Fibroblast of skin of scalp (primary cell): ENCODE measurements around the gene RAB3GAP1.
"Not testable (repeated sequence)": the region's sequence is repeated elsewhere in the genome, so short reads cannot be mapped to it uniquely, and the experiment has no call there.

ENCODE experiments used
- DNase-seq: peaks from one replicate; pipeline ENCODE4 v3.0.0-alpha.2; 2013

The RAB3GAP1 gene

DNA sequence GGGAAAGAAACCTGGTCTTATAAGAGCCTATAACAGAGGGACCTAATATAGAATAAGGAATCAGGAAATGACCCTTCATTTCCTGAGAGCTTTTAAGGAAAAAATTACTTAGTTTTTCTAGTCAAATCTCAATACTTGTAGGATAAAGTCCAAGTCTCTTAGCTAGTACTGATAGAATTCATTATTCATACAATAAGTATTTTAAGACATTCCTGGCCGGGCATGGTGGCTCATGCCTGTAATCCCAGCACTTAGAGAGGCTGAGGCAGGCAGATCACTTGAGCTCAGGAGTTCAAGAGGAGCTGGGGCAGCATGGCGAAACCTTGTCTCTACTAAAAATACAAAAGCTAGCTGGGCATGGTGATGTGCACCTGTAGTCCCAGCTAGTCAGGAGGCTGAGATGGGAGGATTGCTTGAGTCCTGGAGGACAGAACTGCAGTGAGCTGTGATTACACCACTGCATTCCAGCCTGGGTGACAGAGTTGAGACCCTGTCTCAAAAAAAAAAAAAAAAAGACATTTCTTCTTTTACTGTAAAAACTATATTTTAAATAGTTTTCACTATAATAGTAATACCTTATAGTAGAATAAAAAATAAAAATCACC is 3.2 kb downstream of the RAB3GAP1 start:
- peak; percentile 85 for DNase-seq

GRCh38 chr2:135056790-135057189 is 4.7 kb downstream of the RAB3GAP1 start:
- DNase-seq, result peak; percentile 32

GRCh38 chr2:135059577-135059976 is 7.5 kb downstream of the RAB3GAP1 start:
- DNase-seq, result no peak

DNA sequence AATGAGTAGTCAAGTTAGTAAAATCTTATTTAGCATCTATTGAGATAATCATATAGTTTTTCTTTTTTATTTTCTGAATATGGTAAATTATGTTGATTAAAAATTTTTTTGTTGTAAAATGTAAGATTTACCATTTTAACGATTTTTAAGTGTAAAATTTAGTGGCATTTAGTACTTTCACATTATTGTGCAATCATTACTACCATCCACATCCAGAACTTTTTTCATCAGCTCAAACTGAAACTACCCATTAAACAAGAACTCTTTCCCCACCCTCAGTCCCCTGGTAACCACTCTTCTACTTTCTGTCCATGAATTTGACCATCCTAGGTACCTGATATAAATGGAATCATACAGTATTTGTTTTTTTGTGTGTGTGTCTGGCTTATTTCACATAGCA is 11.1 kb downstream of the RAB3GAP1 start:
- DNase-seq, result no peak

DNA sequence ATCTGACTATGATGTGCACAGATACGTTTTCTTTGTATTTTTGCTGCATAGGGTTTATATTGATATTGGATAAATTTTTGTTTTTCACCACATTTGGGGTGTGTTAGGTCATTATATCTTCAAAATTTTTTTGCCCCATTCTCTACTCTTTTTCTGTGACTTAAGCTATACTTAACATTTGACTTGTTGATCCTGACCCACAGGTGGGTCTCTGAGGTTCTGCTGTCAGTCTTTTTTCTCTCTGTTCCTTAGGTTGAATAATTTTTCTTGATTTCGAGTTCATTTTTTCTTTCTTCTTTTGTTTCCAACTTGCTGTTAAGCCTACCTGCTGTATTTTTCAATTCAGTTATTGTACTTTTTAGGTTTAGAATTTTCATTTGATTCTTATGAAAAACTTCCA is 12.1 kb downstream of the RAB3GAP1 start:
- DNase-seq, result no peak

DNA sequence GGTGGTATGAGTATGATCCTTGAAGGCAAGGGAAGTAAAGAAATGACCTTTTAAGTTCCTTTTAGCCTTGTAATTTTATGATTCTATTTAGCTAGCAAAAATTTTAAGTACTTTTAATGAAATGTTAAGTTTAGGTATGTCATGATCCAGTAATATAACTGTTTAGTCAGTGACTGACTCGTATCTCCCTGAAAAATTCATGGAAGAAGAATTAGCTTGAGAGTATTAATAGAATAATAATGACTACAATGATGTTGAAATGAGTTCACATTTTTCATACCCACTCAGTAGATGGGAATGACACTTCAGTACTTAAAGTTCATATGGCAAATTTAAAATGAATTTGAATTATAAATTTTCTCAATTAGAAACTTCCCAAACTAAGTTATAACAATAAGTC is 14.6 kb downstream of the RAB3GAP1 start:
- peak; percentile 43 for DNase-seq

DNA sequence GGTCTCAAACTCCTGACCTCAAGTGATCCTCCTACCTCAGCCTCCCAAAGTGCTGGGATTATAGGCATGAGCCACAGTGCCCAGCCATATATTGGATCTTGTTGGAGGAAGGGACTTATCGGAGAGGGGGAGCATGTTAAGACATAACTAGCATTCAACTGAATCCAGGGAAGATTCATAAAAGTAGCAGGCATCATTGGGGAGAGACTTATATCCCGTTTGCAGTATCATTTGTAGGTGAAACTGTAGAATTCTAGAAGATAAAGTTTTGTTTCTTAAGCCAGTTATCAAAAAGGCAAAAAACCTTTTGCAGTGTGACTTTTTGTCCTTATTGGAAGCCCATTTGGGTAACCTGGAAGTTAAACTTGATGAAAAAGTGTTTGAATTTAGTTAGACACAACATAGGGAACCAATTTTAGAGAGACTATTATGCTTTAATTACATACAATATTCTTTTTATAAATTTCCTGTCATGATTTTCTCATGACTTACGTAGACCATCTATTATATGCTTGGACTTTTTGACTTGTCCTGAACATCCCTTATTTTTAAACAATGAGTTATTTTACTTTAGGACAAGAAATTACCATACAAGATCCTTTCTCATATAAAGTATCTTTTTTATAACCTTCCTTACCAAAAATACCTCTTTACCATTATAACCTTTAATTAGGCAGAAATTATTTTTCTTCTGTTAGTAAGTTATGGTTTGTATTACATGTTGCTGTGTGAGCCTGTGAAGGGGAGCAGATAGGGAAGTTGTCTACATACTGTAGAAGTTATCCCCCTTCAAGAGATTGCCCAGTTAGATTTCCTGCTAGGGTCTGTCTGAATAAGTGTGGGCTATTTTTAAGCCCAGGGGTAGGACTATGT is 20.3 kb downstream of the RAB3GAP1 start:
- no peak for DNase-seq

DNA sequence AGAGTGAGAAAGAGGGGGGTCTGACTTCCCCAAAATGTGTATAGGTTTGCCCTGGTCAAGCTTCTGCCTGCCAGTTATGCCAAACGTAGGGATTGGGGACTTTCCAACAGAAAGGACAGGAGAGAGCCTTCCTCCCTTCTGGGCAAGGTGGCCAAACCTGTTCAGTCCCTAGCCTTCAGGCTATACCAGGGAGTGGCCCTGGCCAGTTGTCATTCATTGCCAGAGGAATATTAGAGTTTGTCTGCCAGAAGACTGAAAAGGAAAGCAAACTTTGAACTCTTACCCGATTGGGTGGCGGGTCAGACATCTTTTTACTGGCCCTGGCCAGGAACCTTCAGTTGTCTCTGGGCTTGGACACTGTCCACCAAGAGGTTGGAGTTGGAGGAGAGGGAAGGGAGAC is 22.1 kb downstream of the RAB3GAP1 start:
- DNase-seq, result no peak

DNA sequence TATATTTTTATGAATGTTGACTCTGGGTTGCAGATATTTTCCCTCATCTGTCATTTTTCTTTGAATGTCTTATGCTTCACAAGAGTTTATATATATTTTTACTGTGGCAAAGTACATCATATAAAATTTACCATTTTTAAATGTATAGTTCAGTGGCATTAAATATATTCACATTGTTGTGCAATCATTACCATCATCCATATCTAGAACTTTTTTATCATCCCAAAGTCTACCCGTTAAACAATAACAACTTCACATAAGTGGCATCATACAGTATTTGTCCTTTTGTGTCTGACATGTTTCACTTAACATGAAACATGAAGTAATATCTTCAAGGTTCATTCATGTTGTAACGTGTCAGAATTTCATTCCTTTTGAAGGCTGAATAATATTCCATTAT is 24.5 kb downstream of the RAB3GAP1 start:
- no peak for DNase-seq

DNA sequence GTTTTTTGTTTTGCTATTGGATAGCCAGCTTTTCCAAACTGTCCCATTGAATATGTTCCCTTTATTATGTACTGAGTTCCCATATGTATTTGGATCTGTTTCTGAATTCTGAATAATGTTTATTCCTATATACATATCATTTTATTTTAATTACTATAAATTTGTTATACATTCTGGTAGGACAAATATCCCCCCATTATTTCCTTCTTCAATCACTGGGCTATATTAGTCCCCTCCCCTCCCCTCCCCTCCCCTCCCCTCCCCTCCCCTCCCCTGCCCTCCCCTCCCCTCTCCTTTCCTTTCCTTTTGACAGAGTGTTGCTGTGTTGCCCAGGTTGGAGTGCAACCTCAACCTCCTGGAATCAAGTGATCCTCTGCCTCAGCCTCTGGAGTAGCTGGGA is 26.3 kb downstream of the RAB3GAP1 start:
- DNase-seq, result no peak

GRCh38 chr2:135086222-135086621 is 34.1 kb downstream of the RAB3GAP1 start:
- DNase-seq, result no peak

DNA sequence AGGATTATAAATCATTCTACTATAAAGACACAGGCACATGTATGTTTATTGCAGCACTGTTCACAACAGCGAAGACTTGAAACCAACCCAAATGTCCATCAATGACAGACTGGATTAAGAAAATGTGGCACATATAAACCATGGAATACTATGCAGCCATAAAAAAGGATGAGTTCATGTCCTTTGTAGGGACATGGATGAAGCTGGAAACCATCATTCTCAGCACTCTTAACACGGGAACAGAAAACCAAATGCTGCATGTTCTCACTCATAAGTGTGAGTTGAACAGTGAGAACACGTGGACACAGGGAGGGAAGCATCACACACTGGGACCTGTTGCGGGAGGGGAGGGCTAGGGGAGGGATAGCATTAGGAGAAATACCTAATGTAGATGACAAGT is 37.5 kb downstream of the RAB3GAP1 start:
- not testable (repeated sequence) for DNase-seq

DNA sequence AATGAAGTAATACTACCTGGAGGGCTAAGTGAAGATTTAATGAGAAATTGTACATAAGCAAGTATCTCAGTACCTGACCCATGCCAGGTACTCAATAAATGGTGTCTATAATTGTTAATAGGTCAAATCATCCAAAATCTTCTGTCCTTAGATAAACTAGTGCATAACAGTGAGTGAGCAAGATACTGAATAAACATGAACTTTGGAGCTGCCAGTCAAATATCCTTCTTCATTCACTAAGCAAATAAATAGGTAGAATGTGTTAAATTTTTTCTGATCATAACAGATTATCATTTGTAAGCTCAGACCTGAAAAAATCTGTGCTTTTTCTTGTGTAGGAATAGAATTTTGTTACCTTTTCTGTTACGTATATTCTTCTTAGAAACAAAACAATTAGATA is 39.6 kb downstream of the RAB3GAP1 start:
- no peak for DNase-seq

GRCh38 chr2:135093193-135093592 is 41.1 kb downstream of the RAB3GAP1 start:
- no peak for DNase-seq

- no peak for DNase-seq
These were observed 41.7 kb downstream of the RAB3GAP1 start for GRCh38 chr2:135093670-135094330.

GRCh38 chr2:135094508-135094907 is 42.4 kb downstream of the RAB3GAP1 start:
- DNase-seq, result no peak

- no peak for DNase-seq
These were observed 43.5 kb downstream of the RAB3GAP1 start for GRCh38 chr2:135095591-135095990.

GRCh38 chr2:135096665-135097446 is 44.8 kb downstream of the RAB3GAP1 start:
- DNase-seq, result peak; percentile 23

GRCh38 chr2:135097532-135098231 is 45.6 kb downstream of the RAB3GAP1 start:
- DNase-seq, result no peak

DNA sequence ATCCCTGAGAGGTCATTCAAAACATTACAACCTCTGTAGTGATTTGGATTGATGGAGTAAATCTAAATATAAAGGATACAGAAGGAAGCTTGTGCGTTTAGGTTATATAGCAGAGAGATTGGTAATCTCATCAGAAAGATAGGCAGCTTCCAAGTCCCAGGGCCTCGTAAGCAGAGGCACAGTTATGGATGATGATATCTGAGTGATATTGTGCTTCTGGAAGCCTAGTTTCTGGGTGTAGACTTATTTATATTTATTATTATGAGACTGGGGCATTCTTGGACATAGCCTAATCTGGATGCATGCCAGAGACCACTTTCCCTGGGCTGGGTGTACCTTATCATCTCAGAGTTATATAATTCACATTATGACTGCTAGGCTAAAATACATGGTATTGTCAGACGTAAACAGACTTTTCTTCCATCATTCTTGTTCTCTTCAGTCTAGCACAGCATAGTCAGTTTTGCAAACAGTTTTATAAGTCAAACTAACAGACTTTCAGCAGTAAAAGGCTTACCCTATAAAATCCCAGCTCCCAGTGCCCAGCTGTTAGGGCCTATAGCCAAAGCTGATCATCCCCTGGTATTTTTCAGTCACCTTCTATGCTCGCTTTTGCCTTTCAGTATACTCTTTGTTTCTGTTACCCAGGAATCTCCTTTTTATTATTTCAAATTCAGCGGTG is 47.9 kb downstream of the RAB3GAP1 start:
- DNase-seq, result no peak

- DNase-seq, result no peak
These were observed 51.8 kb downstream of the RAB3GAP1 start for GRCh38 chr2:135103843-135104242.
